Stimulated activated naive CD8-positive, alpha-beta T cell treated with anti-CD3 and anti-CD28 coated beads, Interleukin-15, Interleukin-2, amounts not matched to agents 100 U/mL and 50 U/mL, for 24 hours (primary cell): ENCODE measurements around the gene PLAA.

Experiments used
- ATAC-seq: fragments of 150-1000 bp; cut with Tn5 transposase; one replicate; pipeline ENCODE4 v1.10.0; 2021
- DNase-seq: peaks from one replicate; pipeline ENCODE4 v3.0.0; 2021

Gene PLAA

GRCh38 chr9:26946753-26947727 is at the start of gene PLAA:
Gene PLAA, minus strand, starts transcription at chr9:26947242. Its CDS starts 197 bp downstream, at chr9:26947045.
- peak; percentile 85 for DNase-seq
- peak; percentile 99 for ATAC-seq

- no peak for ATAC-seq
- no peak for DNase-seq
These were observed 48.8 kb upstream of the PLAA start for GRCh38 chr9:26995810-26996209.

- DNase-seq (no peak), ATAC-seq (no peak)
These were observed 36.3 kb upstream of the PLAA start for GRCh38 chr9:26983340-26983739.

DNA sequence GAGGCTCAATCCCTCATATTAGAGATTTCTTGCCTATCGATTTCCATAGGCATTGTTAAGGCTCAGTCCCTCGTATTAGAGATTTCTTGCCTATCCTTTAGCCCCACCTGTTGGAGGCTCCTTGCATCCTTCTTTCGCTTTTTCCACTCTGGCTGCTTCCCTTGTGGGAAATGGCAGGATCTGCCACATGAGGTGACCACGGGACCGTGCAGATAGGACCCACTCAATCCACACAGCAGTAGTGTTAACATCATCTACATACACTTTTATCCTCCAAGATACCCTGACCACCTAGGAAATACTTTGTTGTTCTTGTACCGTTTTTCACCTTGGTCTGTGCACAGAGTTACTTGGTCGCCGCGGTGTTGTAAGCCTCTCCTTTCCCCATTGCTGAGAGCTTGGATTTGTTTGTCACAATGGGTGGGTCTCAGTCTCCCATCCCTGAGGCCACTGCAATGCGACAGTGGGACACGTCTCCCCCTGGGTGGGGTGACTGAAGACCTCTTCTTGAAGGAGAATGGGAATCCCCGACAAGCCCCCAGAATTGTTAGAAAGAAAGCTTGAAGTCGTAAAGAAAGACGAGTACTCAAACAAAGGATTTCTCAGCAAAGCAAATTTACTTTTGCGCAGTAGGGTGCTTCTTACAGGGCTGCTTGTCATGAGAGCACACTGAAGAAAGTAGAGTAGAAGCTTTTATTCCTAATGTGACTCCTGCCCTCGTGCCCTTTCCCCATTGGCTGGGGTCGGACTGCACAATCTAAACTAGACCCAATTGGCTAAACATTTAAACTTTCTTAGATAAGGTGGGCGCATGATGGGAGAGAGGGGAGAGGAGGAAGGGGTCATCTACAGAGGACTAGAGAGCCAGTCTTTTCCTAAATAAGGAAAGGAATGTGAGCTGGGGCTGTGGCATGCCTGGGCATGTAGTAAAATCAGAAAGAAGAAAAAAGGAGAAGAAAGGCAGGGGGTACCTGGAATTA is 29.0 kb upstream of the PLAA start:
- no peak for ATAC-seq
- no peak for DNase-seq

GRCh38 chr9:26974927-26975326 is 27.9 kb upstream of the PLAA start:
- DNase-seq (no peak), ATAC-seq (no peak)

DNA sequence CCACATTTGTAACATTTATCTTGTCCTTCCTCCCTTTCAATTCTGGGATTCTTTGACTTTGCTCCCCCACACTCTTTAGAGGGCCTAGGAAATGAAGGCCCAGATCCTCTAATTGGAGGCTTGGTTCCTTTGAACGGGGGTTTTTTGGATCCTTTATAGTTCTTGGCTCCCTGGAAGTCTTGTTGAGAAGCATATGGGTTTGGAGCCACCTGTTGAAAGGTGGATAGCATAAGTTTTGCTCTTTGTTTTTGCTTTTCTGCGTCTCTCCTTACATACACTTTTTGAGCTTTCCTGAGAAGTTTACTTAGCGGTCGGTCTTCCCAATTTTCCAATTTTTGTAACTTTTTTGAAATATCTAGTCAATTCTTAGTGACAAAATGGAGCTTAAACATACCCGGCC is 26.9 kb upstream of the PLAA start:
- DNase-seq (no peak), ATAC-seq (no peak)

GRCh38 chr9:26971721-26972120 is 24.7 kb upstream of the PLAA start:
- ATAC-seq (no peak), DNase-seq (no peak)

GRCh38 chr9:26956860-26957233 is 9.8 kb upstream of the PLAA start:
- no peak for ATAC-seq
- no peak for DNase-seq

- DNase-seq (peak; percentile 93), ATAC-seq (peak; percentile 100)
These were observed 9.1 kb upstream of the PLAA start, which contains the start of gene IFT74 for GRCh38 chr9:26955921-26956859. Gene IFT74, plus strand, starts transcription at chr9:26956412. Its CDS starts 5,556 bp downstream, at chr9:26961968.

DNA sequence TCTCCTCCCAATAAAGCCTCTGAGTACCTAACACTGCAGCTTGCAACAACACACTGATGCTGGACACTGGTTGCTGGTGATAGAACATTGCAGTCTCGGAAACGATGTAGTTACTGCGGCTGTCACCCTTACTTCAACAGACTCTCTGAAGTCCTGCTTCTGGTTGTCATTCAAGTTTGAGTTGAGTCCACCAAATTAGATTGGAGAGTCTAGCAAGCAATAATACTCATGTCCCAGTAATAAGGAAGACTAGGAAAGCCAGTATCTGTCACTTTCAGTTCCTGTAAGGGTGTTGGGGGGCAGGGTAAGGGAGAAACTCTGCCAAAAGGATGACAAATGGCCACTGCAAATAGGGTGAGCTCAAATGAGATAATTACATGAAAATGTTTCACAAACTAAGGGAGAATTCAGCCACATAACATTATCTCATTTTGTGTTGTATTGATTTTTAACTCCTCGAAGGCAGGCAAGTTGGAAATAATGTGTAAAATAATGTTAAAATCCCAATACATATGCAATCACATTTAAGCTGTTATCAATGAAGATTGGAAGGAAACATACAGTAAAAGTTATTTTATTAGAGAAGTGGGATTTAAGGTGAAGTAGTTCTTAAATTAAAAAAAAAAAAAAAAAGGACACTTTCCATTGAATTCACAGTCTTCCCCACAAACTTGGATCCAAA is 8.3 kb upstream of the PLAA start:
- DNase-seq, result no peak
- no peak for ATAC-seq

DNA sequence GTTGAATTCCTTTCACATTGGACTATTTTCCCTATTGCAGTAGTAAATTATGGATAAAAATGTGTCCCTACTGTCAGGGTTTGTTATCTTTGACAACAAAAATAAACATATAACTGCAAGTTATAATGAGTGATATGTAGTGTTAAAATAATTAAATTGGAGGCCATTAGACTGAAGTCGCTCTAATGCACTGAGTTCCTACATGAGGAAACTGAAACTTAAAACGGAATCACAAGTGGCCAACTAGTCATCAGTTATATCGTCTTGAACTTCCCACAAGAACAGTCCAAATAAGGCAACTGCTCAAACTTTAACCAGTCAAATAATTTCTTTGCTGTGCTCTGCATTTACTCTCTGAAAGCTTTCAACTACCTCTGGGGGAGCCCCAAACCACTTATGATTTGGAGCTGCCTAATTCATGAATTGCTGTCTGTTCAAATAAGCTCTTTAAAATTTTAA is 7.0 kb upstream of the PLAA start:
- peak; percentile 41 for ATAC-seq
- no peak for DNase-seq

DNA sequence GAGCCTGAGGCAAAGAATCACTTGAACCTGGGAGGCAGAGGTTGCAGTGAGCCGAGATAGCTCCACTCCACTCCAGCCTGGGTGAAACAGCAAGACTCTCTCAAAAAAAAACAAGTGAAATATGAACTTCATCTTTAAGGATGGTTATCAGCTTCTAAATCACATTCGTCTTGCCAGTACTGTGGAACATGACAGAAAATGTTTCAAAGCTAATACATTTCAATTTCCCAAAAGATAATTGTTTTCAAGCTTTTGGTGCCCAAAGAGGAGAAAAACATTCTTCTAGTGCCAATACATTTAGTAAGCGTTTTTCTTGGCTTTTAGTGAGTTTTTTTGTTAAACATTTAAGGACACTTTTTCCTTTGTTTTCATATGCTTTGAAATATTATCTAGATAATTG is 4.8 kb upstream of the PLAA start:
- ATAC-seq, result no peak

GRCh38 chr9:26950521-26950920 is 3.5 kb upstream of the PLAA start:
- DNase-seq (no peak), ATAC-seq (no peak)

More for the DNA sequence above, 4.8 kb upstream of the PLAA start:
- no peak for DNase-seq

DNA sequence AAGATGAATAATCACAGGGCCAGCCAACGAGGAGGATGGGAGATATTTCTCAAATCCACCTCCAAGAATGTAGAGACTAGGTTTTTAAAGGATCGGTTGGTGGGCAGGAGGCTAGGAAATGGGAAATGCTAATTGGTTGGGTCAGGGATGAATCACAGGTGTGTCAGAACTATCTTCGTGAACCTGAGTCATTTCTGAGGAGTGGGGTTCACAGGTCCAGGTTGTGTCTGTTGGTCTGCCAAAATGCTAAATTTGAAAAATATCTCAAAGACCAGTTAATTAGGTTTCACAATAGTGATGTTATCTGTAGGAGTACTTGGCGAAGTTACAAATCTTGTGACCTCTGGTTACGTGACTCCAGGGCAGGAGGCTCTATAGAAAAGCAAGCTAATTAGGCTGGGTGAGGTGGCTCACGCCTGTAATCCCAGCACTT is 2.6 kb upstream of the PLAA start:
- DNase-seq, result no peak
- ATAC-seq, result no peak

GRCh38 chr9:26947736-26948135 is 694 bp upstream of the PLAA start:
- peak; percentile 46 for DNase-seq
- ATAC-seq, result no peak

GRCh38 chr9:26945591-26945990 is 1.5 kb downstream of the PLAA start:
- DNase-seq, result no peak
- ATAC-seq, result no peak

GRCh38 chr9:26940779-26941178 is 6.3 kb downstream of the PLAA start:
- DNase-seq (no peak), ATAC-seq (no peak)

DNA sequence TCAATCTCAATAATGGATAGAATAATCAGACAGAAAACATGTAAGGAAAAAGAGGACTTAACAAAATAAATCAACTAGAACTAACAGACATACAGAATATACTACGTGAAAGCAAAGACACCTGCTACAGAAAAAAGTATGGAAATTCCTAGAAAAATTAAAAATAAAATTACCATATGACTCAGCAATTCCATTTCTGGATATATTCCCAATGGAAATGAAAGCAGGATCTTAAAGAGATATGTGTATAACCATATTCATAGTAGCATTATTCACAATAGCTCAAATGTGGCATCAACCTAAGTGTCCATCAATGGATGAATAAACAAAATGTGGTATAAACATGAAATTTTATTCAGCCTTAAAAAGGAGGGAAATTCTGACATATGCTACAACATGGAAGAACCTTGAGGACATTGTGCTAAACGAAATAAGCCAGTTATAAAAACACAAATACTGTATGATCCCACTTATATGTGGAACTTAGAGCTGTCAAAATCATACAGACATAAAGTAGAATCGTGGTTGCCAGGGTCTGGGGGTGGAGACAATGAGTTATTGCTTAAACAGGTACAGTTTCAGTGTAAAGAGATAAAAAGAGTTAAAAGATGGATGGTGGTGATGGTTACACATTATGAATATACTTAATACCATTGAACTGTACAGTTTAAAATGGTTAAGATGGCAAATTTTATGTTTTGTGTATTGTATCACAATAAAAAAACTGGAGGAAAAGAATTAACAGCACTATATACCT is 6.9 kb downstream of the PLAA start:
- DNase-seq, result no peak
- ATAC-seq, result peak; percentile 19

- ATAC-seq (no peak), DNase-seq (no peak)
These were observed 9.1 kb downstream of the PLAA start for GRCh38 chr9:26937816-26938371.

- ATAC-seq, result no peak
These were observed 11.2 kb downstream of the PLAA start for GRCh38 chr9:26935847-26936246.

More at GRCh38 chr9:26935847-26936246, 11.2 kb downstream of the PLAA start:
- no peak for DNase-seq
